NOMO-1 (cell line): ENCODE measurements around the gene ERG28.
"Not testable (repeated sequence)": the region's sequence is repeated elsewhere in the genome, so short reads cannot be mapped to it uniquely, and the experiment has no call there.

Experiments used
- DNase-seq, 2 experiments: peaks; one replicate each; lab custom pipeline; 2025; ENCODE audit not compliant: unreplicated experiment in 2 of 2; lab: John Stamatoyannopoulos, UW

ERG28 gene, protein sequence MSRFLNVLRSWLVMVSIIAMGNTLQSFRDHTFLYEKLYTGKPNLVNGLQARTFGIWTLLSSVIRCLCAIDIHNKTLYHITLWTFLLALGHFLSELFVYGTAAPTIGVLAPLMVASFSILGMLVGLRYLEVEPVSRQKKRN

GRCh38 chr14:75660630-75661498, at the start of gene ERG28, which contains the start of gene TTLL5:
Gene ERG28 (minus strand): TSS chr14:75660876. CDS start chr14:75657502, 3,374 bp downstream.
Gene TTLL5 (plus strand): TSS chr14:75661246. CDS start chr14:75663150, 1,904 bp downstream.
- DNase-seq, result peak; percentile 97 to 99

DNA sequence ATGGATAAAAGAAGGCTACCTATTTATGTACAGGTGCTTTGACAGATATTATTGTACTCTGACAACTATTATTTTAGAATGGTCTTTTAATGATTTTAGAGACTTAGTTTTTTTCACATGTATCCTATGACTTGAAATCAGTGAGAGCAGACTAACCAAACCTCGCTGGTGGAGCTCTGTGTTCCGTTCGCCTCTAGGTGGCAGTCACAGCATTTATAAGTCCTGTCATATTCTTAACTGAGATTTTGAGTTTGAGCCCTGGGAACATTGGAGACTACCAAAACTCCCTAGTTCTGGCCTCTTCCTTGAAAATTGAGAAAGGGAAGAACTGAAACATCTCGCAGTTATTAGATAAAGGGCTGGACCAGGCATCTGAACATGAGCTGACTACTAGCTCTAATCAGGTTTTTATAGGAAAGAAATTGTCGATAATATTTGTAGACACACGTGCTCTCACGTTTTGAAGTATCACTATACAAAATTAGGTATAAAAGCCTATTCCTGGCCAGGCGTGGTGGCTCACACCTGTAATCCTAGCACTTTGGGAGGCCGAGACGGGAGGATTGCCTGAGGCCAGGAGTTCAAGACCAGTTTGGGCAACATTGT, 48.6 kb upstream of the ERG28 start:
- DNase-seq, result peak; percentile 18 to 63

DNA sequence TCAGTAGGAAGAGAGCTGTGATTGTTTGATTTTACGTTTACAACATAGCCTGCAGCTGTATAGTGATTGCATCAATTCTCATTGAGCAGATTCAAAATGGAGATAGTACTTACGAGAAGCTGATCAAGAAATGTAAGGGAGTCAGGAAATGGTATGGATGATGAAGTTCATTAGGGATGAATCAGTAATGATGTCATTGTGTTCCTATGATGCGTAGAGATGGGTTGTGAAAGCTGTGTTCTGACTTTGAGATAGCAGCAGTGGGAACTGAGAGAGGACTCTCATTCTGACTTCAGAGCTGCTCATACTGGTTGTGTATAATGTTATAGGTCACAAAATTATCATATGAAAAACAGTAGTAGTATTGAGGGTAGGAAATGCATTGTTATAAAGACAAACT, 44.3 kb upstream of the ERG28 start:
- DNase-seq, result no peak

DNA sequence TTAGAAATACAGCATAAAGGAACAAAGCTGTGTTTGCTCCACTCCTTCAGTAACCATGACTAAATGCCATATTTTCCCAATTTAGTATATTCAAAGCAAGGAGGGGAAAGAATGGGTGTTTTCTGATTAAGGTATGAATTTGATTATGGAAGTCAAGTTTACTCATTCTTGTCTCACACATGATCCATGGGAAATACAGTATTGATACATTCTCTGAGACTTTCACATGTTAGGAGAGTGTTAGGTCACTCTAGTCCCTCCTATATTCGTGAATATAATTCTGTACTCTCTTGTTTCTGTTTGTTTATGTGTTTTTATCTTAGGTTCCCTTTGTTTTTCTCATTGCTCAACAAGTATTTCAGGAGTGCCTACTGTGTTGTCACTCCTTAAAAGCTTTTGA, 42.8 kb upstream of the ERG28 start:
- DNase-seq, result no peak

DNA sequence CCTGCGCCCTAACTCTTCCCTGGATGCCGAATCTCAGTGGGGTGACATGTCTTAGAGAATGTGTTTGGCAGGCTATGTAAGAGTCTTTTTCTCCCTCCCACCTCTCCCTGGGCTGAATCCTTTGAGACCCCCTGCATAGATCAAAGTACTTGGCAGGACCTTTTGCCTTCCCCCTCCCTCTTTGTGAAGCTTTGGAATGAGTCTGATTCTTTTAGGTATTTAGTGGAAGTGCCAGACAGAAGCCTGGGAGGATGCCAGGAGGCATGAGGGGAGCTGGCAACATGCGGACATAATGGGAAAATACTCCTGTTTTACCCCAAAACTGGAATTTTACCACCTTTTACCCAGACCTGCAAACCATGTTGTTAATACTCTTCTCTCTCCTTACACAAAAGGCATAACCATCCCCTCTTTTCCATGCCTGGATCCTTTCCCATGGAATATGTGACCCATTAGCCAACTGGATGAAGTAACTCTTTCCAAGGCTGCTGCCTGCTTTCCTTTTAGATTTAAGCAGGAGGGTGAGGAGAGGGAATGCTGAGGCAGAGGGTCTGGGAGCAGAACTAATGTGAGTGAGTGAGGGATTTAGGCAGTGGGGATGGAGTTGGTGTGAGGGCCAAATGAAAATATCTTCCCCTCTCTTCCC, 42.1 kb upstream of the ERG28 start:
- no peak for DNase-seq

DNA sequence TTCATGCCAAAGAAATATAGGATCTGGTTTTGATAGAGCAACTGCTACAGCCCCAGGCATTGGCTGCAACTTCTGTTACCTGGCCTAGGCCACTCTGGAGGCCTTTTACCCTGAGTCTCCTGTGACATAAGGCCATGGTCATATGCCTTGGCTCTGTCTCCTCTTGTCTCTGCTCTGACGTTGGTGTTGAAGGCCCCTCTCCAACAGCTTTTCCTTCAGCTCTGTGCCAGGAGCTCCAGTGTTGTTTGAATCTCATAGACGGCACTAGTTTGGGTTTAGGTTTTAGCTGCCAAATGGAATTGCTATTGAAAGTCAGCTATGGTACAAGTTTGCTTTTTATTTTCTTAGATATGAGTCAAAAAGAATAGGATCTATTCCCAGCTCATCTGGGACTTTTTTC, 41.4 kb upstream of the ERG28 start:
- DNase-seq, result no peak

GRCh38 chr14:75700295-75700694, 39.6 kb upstream of the ERG28 start:
- no peak for DNase-seq

DNA sequence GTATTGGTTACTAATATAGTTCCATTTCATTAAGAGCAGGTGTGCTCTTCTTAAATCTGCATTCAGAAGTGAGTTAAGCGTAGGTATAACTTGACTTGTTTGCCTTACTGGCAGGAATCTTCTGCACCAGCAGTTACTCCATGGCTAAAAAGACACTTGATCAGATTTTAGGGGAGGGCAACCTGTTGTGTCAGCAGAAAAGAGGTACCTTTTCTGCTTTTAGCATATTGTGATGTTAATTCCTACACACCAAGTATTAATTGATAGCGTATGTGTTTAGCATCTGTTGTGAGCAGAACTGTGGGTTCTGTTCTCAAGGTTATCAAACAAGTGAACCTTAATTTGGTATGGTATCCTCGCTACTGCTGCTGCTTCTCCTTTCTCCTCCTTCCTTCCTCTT, 38.7 kb upstream of the ERG28 start:
- peak in 1 of 2 experiments; percentile 13 for DNase-seq

GRCh38 chr14:75697918-75698317, 37.2 kb upstream of the ERG28 start:
- DNase-seq, result no peak

DNA sequence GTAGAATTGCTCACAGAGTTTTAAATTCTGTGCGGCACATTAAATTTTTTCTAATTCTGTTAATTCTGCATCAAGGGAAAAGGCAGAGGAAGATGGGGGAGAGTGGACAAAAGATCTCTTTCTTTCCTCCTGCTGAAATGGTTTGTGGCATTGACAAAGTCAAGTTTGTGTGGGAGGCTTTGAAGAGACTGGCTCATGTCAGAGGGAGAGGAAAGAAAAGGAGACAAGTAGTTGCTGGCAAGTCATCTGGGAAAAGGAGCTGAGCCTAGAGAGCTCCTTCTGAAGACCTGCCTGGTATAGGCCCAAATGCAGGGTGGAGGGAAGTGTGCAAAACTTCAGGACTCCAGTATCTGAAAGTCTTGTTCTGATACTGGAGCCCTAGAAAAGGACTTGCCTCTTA, 36.7 kb upstream of the ERG28 start:
- DNase-seq, result no peak

DNA sequence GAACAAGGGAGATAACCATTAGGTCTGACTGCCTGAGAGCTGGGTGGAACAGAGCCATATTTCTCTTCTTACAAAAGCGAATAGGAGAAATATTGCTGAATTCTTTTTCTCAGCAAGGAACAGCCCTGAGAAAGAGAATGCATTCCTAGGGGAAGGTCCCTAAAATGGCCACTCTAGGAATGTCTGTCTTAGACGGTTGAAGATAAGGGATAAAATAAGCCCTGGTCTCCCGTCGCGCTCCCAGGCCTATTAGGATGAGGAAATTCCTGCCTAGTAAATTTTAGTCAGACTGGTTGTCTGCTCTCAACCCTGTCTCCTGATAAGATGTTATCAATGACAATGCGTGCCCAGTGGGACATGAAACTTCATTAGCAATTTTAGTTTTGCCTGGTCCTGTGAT, 34.3 kb upstream of the ERG28 start:
- DNase-seq, result not testable (repeated sequence)

GRCh38 chr14:75690010-75690409, 29.3 kb upstream of the ERG28 start:
- DNase-seq, result no peak

DNA sequence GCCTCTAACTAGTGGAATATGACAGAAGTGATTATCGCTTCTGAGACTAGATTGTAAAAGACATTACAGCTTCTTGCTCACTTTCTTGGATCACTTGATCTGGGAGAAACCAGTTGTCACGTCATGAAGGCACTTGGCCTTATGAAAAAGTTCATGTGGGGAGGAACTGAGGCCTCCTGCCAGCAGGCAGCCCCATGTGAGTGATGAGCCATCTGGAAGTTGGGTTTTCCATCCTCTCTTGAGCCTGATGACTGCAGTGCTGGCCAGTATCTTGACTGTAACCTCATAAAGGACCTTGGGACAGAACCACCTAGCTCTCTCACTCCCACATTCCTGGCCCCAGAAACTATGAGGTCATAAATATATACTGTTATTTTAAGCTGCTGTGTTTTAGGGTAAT, 28.3 kb upstream of the ERG28 start:
- DNase-seq, result no peak

DNA sequence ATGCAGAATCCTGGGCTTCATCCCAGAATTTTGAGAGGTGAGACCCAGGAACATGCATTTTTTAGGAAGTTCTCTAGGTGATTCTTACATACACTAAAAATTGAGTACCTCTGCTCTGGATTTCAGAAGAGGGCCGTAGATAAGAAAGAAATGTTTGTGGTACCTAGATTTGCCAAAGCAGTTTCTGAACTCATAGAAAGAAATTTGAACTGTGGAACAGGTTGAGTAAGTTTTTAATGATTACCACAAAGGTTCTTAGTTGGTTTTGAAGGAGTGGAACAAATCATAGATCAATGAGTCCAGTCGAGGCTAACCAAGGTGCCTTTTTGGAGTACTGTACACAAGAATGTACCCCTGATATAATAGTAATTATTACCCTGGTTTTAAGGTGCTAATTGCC, 25.2 kb upstream of the ERG28 start:
- DNase-seq, result no peak

DNA sequence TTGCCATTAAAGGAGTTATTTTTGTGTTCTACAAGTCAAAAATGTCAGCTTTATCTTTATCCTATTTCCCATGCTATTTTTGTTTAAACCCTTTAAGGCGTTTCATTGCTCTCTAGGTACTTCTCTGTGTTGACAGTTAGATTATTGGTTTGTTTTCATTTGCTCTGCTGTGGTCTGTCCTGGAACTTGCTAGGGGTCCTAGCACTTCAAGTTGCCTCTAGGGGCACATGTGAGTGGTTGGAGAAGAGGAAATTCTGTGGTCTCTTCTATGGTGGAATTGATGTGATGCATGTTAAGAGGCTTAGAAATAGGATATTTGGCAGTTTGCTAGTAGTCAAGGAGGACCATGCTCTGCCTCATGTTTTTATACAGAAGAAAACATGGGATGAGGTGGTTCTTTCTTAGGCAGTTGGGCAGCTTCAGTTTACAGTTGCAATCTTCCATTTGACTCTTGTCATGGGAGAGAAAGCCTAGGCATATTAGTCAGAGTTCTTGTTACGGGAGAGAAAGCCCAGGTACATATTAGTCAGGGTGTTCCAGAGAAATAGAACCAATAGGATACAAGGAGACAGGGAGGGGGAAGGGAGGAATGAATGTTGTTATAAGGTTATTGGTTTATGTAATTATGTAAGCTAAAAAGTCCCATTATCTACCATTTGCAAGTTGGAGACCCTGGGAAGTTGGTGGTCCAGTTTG, 14.7 kb upstream of the ERG28 start:
- DNase-seq, result no peak

DNA sequence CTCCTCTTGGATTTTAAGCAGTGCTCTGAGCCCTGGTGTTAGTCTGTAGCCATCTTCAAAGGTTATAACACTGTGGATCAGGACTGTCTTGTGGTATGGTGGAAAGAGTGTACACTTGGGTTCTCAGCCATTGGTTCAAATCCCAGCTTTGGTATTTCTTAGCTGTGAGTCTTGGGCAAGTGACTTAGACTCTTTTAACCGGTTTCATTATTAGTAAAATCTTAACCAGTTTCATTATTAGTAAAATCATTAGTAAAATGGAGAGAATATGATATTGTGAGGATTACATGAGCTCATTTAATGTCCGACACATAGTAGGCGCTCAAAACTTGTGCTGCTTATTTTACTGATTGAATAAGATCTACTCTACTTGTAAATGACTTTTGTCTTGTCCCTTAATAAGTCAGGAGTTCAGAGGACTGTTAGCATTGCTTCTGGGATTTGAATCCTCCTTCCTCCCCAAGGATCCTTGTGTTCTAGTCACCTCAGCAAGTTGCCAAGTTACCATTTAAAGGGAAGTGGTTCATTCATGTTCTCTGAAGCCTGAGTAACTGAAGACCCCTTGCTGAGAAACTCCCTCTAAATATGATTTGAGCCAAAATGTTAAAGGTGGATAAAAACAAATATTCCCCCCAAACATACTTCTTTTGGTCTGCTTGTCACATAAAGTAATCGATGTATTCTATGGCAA, 12.8 kb upstream of the ERG28 start:
- no peak for DNase-seq

- DNase-seq, result no peak
Measured at GRCh38 chr14:75672605-75673192, 12.0 kb upstream of the ERG28 start.

DNA sequence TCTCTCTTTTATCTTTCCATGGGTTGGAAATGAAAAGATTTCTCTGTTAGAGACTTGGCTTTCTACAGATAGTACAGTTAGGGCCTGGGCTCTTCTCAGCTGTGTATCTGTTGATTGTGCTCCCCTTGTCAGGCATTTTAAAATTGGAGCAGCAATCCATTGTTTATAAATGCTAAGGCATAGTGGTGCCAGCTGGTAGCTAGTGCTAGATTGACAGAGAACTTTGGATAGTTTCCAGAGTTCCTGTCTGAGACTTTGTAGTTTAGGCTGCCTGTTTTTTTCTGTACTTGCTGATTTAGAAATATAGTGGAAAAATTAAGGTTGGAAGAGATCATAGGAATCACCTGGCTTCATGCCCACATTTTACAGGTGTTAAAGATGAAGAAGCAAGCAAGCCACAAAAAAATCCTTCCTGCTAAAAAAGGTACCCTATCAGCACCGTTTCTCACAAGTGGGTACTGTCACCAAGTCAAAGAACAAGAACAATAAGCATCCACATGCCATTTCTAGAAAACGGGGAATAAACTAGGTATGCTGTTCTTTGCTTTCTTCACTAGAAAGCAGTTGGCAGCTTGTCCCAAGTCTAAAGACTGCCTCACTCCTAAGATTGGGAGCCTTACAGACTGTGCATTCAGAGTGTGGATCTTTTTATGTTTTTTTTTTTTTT, 6.6 kb upstream of the ERG28 start:
- DNase-seq, result no peak

DNA sequence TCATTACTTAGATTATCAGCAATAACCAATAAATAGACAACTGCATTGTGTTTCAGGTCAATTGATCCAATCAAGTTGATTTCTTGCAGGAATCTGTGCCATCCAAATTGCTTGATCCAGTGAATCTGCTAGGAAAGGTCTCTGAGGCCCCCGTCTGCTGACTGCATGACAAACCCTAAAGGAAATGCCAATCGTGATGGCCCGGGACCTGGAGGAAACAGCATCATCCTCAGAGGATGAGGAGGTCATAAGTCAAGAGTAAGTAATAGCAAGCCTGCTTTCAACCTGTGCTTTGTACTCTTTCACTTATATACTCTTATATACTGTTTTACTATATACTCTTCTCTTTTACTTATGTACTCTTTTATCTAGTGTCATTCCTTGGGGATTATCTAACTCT, 2.3 kb upstream of the ERG28 start:
- DNase-seq, result no peak

DNA sequence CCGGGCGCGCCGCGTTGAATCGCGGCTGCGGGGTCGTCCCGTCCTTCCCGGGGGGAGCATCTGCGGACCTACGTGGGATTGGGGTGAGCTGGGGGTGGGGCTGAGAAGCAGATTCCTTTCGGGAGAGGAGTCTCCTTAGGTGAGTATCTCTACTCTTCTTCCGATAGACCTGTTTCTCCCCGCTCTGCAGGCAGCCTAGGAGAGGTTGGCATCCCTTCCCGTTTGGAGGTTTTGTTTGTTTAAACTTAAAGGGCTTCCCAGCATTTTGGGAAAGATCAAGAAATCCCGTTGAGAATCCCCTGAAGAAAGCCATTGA, 781 bp upstream of the ERG28 start:
- DNase-seq, result no peak
